Fibroblast of mammary gland (primary cell): Measurements from ENCODE around the gene MAMDC2.

Source experiments
- DNase-seq: peaks from one replicate; pipeline ENCODE4 v3.0.0-alpha.2; 2010; ENCODE audit warnings: low read depth
- H3K4me3 ChIP-seq: 2 replicates; pipeline ENCODE4 v1.5.1; 2011; ENCODE audit warnings: low read depth, mild to moderate bottlenecking, low read length, moderate library complexity; ENCODE audit not compliant: control insufficient read depth
- CTCF ChIP-seq: conservative IDR thresholded peaks from 2 replicates; pipeline ENCODE4 v1.5.1; 2011; ENCODE audit warnings: low read depth, low read length, inconsistent platforms; ENCODE audit not compliant: control insufficient read depth, insufficient read depth

MAMDC2 gene

DNA sequence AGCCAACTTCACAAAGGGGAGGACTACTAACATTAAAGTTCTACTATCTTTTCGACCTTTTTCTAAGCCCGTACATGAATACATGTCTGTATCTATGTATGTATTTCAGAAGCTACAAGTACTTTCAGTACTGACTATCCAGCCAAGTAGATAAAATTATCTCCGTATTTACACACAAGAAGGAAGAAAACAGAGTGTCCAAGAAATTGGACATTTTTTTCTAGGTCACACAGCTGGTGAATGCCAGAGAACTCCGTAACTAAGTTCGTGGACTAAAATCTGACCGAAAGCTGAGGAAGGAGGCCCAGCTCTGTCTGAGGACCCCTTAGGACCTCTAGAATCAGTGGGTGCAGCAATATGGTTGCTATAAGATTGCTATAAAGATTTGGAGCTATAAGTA is 83.4 kb downstream of the MAMDC2 start:
- TF ChIP-seq CTCF = no peak
- DNase-seq = no peak
- H3K4me3 ChIP-seq = no peak overlapping the region

GRCh38 chr9:70127540-70128416 is 84.1 kb downstream of the MAMDC2 start:
- TF ChIP-seq CTCF = no peak
- no peak for DNase-seq
- no peak overlapping the region for H3K4me3 ChIP-seq

DNA sequence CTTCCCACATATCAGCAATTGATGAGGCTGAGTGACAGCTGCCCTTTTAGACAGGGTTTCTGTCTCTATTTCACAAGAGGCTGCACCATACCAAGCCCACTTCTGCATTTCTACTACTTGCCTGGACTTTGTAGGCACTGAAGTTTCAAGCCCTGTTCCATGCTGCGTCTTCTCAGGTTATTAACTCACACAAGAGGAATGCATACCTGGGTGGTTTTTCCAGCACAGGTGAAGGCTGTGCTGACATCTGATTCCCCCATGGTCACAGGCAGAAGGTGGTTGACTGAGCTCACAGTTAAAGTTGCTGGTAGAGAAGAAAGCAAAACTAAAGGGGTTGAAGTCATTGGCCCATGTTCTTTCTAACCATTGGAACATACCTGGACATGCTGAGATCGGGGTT is 86.6 kb downstream of the MAMDC2 start:
- TF ChIP-seq CTCF = no peak
- no peak overlapping the region for H3K4me3 ChIP-seq
- no peak for DNase-seq

GRCh38 chr9:70131296-70131695 is 87.6 kb downstream of the MAMDC2 start:
- no peak overlapping the region for H3K4me3 ChIP-seq
- TF ChIP-seq CTCF = no peak
- no peak for DNase-seq

DNA sequence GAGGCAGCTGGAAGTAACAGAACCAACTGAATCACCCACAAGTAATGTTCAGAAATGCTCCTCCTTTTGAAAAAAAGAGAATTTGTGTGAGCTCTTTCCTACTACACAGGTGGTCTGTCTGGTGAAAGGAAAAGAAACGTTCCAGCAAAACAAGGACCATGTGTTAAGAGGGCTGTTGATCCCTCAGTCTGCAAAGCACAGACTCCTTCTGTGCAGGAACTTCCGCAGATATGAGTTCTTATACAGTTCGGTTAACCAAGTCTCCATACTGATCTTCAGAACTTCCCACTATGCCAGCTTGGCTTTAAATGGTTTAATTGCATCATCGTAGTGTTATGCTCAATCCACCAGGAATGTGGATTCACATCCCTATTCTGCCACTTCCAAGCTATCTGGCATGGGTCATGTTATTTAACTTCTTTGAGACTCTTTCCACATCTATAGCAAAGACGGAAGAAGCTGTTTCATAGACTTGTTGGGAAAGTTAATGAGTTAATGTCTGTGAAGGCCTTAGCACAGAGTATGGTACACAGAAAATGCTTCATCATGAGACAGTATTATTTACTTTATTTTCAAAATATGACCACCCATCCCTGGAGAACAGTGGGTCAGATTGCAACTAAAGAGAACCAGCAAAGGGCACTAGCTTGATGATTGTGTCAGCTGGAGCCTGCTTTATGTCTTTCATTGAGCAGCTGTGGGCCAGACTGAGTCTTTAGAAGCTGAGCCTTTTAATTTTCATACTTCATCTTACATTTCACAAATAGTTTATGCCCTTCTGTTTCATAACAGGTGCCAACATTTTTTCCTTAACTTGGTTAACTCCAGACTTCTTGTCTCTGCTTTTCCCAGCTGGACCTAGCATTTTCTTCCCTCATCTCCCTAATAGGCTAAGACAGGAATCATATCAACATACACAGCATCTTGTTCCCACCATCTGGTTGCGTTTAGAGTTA is 89.9 kb downstream of the MAMDC2 start:
- no peak for DNase-seq
- no peak overlapping the region for H3K4me3 ChIP-seq
- TF ChIP-seq CTCF = no peak

GRCh38 chr9:70134360-70134759 is 90.7 kb downstream of the MAMDC2 start:
- TF ChIP-seq CTCF = no peak
- H3K4me3 ChIP-seq = no peak overlapping the region
- DNase-seq = no peak
